ENCODE results near the gene AUH.
"Not testable (repeated sequence)": the region's sequence is repeated elsewhere in the genome, so short reads cannot be mapped to it uniquely, and the experiment has no call there.

The AUH gene

DNA sequence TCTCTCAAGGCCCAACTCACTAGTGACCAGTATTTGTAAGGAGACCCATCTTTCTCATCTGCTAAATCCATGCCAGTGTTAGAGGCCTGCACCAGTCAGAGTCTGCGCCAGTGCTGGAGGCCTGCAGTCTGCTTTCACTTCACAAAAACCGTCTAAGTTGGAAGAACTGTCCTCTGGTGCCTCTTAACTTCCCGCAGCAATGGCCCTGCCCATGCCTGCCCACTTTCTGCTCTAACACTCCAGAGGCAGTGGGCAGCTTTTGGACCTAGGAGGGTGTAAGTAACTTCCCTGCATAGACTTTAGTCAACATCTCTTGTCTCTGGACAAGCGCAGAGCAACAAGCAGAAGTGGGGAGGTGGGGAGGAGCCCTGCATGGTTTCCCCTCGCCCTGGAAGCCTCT, 152.9 kb downstream of the AUH start:
- no peak for DNase-seq (ENCODE audit: low read depth, low spot score)

GRCh38 chr9:91208419-91208745, 153.3 kb downstream of the AUH start:
- DNase-seq (ENCODE audit: low read depth, low spot score), result no peak

- DNase-seq (ENCODE audit: low read depth, low spot score), result no peak
These were observed 153.8 kb downstream of the AUH start for GRCh38 chr9:91207729-91208418.

- no peak for DNase-seq (ENCODE audit: low read depth, low spot score)
These were observed 154.4 kb downstream of the AUH start for GRCh38 chr9:91207397-91207728.

- no peak for DNase-seq (ENCODE audit: low read depth, low spot score)
These were observed 154.9 kb downstream of the AUH start for GRCh38 chr9:91206806-91207205.

DNA sequence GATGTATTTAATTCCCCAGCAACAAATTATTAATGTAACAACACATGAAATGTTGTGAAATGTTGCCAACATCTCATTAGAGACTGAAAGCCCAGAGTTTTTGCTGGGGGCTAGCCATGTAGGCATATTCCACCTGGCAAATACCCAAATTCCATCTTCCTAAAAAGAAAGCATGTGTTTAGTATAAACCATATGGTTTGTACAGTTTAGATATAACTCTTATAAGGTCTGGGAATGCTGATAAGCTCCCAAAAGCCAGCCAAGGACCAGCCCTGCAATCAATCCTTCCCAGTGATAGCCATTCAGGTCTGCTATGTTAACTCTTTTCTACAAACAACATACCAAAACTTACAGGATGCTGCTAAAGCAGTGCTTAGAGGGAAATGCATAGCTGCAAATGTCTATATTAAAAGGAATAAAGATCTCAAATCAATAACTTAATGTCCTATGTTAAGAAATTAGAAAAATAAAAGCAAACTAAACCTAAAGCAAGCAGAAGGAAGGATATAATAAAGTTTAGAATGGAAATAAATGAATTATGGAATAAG, 158.9 kb downstream of the AUH start:
- no peak for DNase-seq (ENCODE audit: low read depth, low spot score)

- no peak for DNase-seq (ENCODE audit: low read depth, low spot score)
These were observed 160.9 kb downstream of the AUH start for GRCh38 chr9:91200692-91201336.

DNA sequence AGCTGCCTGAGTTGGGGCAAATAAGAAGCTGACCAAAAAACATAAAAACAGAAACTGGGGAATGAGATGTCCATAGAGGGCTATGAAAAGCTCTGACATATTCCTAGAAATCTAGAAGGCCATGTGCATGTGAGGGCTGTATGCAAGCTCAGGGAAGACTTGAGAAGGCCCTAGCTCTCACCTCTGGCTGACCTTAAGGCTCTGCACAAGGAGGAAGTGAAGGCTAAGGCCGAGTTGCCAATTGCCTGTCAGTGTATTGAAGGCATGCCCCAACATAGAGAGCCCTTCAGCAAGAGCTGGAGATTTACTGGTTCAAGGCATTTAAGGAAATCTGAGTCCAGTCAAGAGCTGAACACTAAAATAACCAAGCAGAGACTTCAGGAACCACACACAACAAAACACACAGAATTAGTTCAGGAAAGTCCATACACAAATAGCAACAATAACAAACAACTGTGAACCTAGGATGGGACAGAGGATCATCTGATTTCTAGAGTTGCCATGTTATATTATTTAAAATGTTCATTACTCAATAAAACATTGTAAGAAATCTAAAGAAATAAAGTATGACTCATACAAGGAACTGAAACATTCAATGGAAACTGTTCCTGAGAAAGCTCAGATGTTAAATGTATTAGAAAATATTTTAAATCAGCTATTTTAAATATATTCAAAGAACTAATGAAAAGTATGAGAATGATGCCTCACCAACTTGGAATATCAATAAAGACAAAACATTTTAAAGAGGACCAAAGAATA, 161.8 kb downstream of the AUH start:
- DNase-seq (ENCODE audit: low read depth, low spot score), result no peak

- DNase-seq (ENCODE audit: low read depth, low spot score), result not testable (repeated sequence)
These were observed 162.8 kb downstream of the AUH start for GRCh38 chr9:91198881-91199280.

GRCh38 chr9:91198405-91198804, 163.3 kb downstream of the AUH start:
- no peak for DNase-seq (ENCODE audit: low read depth, low spot score)

DNA sequence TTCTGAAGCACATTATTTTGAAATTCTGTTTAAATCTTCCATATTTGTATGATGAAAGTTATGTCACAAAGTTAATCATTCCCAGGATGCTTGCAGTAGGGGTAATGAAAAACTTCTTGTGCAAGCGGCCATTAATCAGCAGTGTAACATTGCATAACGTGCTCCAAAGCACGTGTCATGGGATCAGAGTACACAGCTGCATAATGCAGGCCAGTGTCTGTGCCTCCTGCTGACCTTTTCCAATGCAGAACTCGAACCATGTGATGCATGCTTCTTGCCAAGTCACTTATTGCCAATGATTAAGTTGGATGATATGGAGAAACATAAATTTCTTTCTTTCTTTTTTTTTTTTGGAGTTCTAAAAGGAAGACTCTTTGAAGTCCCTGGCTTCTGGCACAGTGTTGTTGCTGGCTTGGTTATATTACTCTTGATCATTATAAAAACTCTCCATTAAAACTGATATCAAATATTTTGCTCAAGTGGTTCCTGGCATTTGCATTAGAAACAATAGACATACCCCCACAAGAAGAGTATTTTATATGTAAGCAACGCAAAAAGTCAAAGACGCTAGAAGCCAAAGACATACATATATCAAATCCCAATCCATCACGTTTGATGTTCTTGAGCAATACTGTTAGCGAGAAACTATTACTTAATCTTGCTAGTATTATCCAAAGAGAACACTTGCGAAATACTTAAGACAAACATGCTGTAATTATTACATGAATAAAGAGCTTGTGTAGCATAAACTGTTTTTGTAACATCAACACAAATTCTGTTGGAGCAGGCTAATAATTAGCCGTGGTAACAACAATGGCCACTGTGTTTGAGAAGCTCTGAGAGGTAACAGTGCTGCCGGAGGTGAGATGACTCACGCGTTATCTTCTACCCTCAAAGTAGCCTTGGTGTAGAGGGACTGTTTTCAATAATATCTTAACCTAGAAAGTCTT, 164.2 kb downstream of the AUH start:
- no peak for DNase-seq (ENCODE audit: low read depth, low spot score)

DNA sequence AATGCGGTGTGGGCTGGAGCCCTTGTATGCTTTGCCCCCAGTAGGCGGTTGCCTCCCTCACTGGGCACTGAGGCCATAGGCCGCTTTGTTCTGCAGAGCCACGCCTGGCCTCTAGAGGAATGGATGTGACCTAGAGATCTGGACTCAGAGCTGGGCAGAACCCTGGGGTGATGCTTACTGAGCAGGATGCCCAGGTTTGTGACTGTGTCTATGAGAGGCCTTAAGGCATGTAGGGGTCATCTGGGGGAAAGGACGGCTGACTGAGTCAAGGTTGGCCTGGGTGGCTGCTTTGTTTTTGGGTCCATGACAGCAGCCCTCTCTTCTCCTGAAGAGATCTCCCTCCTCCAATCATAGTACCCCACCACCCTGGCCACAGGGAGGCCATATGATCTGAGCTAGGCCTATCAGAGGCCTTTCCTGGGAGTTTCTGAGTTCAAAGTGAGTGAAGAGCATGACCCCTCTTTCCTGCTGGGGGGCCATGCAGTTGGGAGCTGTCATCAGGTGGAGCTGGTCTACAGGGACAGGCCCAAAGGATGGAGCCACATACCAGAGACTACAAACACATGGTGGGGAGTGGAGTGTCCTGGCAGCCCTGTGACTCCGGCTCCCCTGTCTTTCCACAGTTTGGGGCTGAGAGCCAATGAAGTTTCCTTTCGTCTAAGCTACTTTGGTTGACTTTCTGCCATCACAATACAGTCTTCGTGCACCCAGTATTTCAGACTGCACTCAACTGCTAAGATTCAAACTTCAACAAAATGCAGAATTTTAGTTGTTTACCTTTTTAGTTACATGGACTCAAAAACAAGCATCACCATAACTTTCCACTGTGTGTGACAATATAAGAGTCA, 165.4 kb downstream of the AUH start:
- no peak for DNase-seq (ENCODE audit: low read depth, low spot score)

- no peak for DNase-seq (ENCODE audit: low read depth, low spot score)
These were observed 166.2 kb downstream of the AUH start for GRCh38 chr9:91195372-91196012.

- DNase-seq (ENCODE audit: low read depth, low spot score), result peak; percentile 95
These were observed 167.9 kb downstream of the AUH start for GRCh38 chr9:91193658-91194391.

DNA sequence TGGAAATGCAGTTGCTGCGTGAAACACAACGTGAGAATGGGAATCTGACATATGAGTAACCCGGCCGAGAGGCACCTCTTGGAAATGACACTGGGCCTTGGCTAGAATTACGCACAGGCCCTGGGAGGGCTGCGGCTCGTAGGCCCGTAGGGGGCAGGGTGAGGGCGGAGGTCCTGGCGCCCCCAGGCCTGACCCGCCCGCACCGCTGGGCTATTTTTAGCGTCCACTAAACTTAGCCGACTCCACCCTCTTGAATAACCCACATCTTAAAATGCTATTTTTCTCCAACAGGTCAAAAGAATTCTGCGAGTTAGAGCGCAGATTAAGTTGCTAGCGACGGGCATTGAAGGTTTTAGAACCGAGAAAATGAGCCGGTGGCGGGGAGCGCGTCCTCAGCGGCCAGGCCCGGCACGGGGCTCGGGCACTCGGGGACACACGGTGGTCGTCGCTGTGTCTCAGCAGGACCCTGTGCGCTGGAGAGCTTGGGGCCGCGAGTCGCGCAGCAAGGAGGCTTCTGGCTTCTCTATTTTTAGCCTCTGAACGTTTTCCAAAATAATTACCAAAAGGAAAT, 168.5 kb downstream of the AUH start:
- peak; percentile 90 for DNase-seq (ENCODE audit: low read depth, low spot score)

GRCh38 chr9:91192381-91193086, 169.2 kb downstream of the AUH start:
- no peak for DNase-seq (ENCODE audit: low read depth, low spot score)

DNA sequence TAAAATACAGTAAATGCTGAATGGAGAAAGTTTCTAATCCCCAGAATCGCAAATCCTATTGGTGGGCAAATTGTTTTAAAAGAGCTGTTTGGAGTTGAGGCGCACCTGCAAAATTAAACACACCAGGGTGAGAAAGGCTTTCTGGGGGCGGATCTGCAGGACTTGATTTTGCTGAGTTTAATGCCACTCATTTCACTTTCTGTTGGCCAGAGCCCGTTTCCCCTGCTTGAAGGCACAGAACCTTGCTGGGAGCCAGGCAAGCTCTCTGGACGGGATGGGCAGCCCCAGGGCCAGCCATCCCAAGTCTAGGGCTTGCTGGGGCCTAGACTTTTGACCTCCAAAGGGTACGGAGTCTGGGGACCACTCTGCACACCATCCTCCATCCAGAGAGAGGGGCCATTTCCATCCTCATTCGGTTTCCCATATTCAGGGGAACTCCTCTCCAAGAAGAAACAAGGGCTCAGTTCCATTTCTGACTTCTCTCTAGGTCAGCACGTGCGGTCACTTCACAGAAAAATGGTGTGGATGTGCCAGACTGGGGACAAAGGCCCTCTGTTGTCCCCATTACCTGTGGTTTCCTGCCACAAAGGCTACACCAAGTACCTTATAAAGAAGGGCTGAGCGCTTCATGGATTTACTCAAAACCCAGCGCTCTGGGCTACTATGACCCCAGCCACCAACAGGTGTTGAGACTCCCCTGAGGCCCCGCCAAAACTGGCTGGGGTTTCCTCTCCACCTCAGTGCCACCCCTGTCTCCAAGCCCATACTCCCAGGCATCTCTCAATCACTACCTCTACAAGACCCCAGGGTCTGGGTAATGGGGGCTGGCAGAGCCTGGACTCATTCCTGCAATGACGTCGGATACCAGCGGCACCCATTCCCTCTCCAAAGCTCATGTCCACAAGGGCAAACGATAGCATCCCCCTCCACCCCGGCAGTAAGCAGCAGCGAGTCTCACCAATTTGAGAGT, 170.0 kb downstream of the AUH start:
- no peak for DNase-seq (ENCODE audit: low read depth, low spot score)

Data from ELF-1 (cell line).